GM21717 (cell line): ENCODE measurements around the gene WASHC3.
"Not testable (repeated sequence)": the region's sequence is repeated elsewhere in the genome, so short reads cannot be mapped to it uniquely, and the experiment has no call there.

Source experiments
- ATAC-seq: cut with Tn5 transposase; IDR thresholded peaks from one replicate; pipeline ENCODE4 v1.9.1; 2021; ENCODE audit warnings: mild to moderate bottlenecking, moderate library complexity; ENCODE audit not compliant: unreplicated experiment

WASHC3 gene

DNA sequence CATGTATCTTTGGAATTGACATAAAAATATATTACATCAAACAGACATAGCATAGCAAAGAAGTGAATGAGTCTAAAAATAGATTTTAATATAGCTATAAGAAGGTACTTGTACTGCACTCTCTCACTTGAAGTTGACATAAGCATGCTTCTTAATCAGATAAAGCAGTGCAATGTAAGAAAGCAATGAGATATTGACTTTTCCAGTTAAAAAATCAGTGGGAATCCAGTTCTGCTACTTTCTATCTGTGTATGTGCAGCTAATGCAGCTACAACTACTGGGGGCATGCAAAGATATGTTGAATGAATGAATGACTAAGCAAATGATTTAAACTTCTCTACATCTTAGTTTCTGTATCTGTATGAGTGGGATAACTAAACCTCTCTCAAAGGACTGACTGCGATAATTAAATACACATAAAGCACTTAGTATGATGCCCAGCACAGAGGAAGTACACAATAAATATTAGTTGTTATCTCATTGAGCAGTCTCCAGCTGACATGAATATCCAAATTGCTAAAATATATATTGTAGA is 10.3 kb downstream of the WASHC3 start:
- no peak for ATAC-seq

DNA sequence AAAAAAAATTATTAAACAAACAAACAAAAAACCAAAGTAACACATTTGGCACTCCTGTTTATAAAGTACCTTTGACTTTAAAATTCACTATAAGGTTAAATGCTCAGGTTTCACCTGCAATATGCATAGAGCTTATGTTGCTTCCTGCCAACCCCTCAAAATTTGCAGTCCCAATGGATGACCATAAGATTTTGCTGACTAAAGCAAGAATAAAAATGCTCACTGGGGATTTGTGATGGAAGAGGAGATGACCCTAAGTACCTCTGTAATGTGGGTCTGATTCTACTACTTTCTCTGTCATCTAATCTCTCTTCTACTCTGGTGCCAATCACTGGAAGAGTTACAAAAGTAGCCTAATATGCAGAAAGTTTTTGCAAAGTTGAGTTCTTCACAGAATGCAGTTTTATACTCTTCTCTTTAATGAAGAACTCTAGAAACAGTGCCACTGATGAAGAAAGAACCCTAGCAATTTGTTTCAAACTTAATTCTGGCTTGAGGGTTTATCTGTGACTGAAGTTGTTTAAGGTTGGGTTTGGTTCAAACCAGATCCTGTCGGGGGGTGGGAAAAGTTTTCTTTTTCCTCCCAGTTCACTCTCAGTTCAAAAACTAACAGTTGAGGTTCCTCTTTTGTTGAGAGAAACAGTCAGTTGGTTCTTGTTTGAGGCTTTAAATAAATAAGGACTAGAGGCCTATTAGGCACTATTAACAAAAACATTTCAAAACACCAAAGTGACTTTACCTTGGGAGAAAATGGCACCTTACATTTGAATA is 10.9 kb downstream of the WASHC3 start:
- no peak for ATAC-seq

DNA sequence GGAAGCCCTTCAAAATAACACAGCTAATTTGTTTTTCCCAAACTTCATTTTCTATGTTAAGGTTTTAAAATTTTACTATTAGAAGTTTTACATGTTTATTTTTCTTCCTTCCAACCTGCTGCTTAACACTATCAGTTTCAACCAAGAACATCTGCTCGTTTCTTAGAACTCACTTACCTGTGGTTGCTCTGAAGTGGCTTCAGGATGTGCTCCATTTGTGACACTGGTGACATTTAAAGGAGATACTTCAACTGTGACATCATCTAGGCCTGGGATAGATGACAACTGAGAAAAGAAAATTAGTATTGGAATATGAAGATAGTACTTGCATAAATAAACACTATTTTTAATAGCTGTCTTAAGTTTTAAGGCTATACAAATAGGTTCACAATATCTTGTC is 17.9 kb downstream of the WASHC3 start:
- peak; percentile 95 for ATAC-seq

DNA sequence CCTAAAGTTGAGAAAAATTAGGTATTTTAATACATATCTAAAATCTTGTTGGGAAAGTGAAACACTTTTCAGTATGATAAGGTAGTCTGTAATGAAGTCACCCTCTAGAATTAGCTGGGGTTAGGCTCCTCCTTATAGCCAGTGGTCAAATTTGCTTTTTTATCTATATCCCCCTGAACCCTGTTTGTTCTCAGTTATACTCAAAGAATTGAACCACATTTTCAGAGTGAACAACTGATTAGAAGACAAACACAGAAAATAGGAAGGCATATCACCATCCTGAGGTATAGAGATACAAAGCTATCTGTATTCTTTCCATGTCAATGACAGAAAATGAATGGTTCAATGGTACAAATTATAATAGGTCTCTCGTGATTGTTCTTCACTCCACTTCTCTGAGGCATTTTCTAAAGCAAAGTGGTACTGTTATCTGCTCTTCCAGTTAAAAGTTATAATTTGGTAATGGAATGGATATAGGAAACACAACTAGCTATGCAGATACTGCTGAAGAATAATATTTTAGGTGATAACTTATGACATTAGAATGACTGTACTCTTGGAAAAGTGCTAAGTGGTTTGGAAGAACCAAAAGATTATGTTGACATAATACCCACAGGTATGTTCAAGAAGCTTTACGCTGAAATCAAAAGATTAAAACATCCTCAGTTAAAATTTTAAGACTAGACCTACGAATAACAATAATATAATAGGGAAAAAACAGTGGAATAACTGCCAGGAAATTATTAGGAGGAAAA is 27.6 kb downstream of the WASHC3 start:
- ATAC-seq, result no peak

DNA sequence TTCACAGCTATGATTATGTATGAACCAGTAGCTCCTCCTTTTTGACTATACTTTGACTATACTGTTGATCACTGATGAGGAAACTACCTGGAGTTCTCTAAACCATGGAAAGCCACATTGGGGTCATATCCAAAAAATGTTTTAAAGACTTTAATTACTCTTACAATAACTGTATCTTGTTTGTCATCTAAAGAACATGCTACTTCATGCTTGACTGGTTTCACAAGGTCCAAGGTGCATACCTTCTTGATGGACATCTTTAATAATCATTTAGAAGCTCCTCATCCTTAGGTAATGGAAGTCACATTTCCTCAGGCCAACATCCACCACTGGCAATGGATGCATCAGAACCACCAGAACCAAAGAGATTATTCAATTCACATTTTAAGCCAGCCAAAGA is 29.9 kb downstream of the WASHC3 start:
- no peak for ATAC-seq

DNA sequence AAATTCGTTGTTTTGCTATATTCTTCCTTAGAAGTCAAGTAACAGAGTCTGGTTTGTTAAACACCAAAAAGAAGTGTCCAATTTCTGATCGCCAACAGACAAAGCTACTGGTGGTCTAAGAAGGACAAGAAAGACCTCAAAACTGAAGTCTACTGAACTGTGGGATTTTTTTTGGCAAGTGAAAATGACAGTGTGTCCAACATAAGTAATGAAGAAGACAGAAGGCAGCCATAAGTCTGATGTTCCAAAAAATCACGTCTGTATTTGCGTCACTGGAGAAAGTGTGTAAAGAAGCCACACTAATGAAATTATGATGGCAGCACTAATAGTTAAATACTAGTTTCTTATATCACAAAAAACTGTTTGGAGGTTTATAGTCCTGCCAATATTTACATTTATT is 32.6 kb downstream of the WASHC3 start:
- ATAC-seq, result no peak

DNA sequence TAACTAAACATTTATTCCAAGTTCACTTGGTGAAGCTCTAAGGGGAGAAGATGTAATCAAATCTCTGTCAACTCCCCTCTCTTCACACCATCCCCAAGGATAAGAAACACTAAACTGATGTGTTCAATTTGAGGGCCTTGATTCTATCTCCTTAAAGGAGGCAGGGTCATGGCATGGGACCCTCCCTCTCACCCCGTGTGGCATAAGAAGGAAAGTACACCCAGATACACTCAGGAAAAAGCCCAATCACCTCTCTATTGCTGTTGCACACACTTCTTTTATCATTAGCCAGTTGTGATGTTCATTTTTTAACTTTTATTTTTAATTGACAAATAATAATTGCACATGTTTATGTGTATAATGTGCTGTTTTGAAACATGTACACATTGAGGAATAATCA is 35.1 kb downstream of the WASHC3 start:
- no peak for ATAC-seq

DNA sequence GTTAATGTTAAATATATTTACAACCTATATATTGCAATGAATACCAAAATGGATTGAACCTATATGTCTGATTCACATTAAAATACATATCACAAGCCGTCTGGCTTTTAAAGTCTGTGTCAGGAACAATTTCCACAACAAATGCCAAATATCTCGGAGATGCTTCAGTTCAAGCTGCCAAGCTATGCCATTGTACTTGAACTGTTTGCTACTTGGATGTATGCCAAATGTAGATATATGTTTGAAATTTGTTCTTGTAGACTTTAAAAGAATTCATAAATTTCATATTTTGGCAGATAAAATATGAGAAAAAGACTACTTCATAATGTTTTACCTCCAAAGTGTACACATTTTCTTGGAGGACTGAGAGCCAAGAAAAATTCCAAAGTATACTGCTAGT is 37.0 kb downstream of the WASHC3 start:
- no peak for ATAC-seq

DNA sequence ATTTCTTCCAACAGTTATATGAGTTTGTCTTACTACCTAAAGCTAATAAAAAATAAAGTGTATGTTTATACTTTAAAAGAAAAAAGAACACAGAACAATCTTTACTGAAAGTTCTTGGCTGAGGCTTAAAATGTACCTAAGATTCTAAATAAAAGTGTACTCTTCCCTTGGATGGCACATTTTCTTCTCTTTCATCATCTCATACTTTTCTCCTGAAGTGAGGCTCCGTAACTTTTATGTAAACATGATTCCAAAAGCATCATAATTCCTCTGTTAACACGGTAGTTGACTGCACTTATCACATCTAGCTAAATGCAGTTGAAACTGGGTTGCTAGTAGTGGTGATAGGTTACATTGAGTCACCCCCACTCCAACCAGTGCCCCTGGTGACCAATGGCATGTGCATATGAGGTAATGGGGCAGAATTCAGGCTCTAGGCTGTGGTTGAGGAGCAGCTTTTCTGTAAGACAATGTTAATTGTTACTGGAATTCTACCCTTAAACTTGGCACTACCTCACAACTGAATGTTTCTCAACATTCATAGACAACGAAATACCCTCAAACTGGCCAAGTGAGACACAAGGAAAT is 38.4 kb downstream of the WASHC3 start:
- no peak for ATAC-seq

DNA sequence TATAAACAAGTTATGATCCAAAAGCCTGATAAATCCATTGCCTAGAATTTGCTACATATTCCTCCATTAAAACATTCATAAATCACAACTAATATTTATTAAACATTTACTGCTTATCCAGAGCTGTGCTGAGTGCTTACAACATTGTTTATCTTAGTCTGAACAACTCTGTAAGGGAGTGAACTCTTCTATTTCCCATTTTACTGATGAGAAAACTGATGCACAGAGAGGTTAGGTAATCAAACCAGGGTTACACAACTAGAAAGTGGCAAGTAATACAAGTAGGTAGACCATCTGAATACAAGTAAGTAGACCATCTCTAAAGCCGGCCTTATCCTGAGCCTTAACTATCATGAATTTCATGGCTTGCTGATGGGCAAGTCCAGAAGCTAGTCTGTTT is 39.5 kb downstream of the WASHC3 start:
- no peak for ATAC-seq

DNA sequence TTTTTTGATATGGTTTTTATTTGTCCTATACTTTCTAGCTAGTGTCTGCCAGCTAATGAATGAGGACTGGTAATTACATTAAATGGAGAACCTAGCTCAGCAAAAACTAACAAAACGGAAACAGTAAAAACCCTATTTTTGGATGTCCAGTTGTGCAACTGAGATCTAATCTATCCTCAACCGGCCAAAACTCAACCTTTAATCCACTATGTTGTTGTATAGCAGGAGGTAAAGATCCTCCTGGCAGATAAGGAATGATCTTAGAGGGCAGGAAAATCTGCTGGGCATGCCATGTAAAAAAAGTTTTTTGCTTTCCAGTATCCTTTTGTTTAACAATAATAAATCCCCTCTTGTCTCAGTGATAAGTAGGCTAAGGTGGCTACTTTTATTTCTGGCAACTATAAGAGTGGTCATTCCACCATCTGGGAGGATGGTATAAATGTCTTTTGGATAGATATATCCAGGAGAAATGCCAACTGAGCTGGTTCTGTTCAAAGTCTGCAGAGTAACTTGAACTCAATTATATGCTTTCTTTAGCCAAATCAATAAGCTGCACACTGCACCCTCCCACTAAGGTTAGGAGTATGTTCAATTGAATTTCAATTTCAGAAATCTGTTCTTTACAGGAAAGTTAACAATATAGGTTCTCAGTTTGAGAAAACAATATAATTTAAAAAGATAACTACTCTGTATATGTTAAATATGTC is 40.1 kb downstream of the WASHC3 start:
- ATAC-seq, result no peak

DNA sequence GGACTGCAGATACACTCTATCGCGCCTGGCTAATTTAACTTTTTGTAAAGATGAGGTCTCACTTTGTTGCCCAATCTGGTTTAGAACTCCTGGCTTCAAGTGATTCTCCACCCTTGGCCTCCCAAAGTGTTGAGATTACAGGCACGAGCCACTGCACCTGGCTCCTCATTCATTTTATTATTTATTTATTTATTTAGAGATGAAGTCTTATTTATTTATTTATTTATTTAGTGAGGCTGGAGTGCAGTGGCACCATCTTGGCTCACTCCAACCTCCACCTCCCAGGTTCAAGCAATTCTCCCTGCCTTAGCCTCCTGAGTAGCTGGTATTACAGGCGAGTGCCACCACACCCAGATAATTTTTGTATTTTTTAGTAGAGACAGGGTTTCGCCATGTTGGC is 43.2 kb downstream of the WASHC3 start:
- ATAC-seq, result not testable (repeated sequence)

DNA sequence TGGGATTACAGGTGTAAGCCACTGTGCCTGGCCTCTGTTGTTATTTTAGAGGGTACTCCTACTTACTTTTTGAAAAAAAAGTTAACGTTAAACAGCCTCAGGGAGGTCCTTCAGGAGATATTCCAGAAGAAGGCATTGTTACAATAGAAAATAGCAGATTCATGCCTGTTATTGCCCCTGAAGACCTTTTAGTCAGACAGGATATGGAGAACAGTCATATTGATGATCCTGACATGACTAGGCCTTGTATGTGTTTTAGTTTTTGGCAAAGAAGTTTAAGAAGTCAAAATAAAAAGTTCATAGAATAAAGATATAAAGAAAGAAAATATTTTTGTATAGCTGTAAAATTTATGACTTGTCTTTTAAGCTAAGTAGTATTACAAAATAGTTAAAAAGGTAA is 45.3 kb downstream of the WASHC3 start:
- no peak for ATAC-seq

DNA sequence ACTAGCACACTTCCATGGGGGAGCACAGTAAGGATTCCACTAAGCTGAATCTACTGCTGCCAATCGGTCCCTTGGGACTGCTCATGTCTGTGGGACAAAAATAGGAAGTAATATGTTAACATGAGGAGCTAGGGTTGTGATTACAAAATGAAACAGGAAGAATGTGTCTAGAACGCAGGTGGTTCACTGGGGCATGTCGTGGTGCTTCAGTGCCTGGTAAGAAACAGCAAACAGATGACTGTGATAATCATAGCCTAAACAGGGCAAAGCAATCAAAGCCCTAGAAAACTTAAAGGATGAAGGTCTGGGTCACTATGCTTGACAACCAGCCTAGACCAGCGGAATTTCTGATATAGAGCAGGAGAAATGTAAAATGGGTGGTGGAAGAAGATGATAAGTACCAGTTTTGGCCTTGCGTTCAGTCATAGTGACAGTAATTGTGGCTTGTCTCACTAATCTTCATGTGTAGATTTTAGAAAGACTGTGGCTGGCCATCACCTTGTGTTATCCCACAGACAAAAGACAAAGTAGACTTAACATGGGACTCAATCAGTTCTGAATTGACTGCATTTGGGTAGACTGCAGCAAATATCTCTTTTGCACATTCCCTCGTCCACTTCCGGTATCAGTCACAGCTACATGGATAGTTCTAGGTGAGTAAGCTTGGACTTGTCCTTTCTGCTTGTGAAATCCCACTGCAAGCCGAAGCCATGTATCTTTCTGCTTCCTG is 51.4 kb downstream of the WASHC3 start:
- ATAC-seq, result peak; percentile 89

DNA sequence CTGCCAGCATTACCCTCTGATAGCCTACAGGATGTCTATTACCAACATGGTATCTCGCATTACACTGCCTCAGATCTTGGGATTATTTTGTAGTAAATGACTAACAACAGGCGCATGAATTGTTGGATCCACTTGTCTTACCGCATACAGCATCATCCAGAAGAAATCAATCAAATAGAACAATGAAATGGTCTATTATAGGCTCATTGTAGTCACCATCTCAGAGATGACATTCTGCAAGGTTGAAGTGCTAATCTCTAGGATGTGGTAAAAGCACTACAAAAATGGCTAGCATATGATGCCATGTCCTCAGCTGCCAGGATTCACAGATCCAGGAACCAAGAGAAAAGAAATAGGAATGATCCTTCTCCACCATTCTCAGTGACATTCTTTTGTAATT is 52.0 kb downstream of the WASHC3 start:
- peak; percentile 10 for ATAC-seq

DNA sequence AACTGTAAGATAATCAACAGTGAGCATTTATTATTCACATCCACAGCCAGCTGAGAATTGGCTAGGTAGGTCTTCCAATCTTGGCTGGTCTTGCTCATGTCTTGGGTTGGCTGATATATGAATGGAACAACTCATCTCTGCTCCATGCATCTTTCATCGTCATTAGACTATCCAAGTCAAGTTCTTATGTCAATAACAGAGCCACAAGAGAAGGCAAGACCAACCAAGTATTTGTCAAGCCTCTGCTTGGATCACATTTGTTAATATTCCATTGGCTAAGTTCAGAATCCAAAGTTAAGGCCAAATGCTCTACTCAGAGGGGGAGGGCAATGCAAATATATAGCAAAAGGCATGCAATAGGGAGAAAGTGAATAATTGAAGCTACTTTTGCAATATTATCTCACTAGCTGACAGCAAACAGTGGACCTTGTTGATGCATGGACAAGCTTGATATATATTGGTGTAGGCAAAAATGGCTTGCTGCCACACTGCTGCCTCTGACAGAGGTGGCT is 53.1 kb downstream of the WASHC3 start:
- no peak for ATAC-seq

DNA sequence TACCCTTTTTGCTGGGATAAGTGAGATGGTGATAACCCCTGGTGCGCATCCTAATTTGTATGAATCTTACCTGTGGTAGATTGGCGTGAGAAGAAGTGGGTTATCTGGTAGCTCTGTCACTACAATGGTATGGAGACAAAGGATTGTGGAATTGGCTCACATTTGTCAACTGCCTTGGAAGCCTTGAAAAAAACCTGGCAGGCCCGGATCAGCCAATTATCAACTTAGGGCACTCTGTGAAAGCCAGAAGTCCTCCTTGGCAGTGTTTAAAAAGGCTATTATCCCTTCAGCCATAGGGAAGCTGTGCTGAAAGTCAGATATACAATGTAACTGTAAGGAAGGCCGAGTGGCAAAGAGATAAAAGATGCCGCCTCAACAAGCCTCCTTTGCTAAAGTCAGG is 56.5 kb downstream of the WASHC3 start:
- ATAC-seq, result no peak

DNA sequence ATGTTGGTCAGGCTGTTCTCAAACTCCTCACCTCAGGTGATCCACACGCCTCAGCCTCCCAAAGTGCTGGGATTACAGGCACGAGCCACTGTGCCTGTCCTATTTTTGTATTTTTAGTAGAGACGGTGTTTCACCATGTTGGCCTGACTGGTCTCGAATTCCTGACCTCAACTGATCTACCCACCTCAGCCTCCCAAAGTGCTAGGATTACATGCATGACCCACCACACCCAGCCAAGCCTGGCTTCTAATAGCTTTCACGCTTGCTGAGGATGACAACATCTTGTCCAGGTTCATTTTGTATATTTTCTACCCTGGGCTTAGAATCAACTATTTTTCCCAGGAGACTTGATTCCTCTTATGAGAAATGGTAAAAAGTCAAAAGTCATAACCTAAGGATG is 64.7 kb downstream of the WASHC3 start:
- no peak for ATAC-seq

DNA sequence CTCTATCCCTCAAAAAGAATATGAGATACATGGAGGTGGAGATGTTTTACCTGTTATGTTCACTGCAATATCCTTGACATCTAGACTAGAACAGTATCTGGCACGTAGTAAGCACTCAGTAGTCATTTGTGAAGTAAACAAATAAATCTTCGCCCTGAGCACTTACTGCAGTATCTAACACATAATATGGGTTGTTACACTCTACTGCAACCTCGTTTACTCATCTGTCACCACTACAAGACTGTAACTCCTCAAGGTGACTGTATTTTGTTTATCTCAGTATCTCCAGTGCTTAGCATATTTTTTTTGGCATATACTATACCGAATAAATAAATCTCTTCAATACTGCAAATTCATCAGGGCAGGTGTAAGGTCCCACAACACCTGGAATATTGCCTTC is 66.1 kb downstream of the WASHC3 start:
- no peak for ATAC-seq

DNA sequence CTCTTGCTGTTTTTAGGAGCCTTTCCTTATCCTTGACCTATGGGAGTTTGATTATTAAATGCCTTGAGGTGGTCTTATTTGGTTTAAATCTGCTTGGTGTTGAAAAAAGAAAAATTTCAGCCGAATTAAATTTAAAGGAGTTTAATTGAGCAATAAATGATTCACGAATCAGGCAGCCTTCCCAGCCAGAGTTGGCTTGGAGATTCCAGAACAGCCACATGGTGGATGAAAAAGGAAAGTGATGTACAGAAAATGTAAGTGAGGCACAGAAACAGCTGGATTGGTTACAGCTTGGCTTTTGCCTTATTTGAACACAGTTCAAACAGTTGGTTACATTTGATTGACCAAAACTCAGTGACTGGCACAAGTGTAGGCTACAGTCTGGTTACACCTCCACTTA is 69.7 kb downstream of the WASHC3 start:
- no peak for ATAC-seq
